Measurements from ENCODE around the gene CSH2.
"Not testable (repeated sequence)": the region's sequence is repeated elsewhere in the genome, so short reads cannot be mapped to it uniquely, and the experiment has no call there.

The CSH2 gene

DNA sequence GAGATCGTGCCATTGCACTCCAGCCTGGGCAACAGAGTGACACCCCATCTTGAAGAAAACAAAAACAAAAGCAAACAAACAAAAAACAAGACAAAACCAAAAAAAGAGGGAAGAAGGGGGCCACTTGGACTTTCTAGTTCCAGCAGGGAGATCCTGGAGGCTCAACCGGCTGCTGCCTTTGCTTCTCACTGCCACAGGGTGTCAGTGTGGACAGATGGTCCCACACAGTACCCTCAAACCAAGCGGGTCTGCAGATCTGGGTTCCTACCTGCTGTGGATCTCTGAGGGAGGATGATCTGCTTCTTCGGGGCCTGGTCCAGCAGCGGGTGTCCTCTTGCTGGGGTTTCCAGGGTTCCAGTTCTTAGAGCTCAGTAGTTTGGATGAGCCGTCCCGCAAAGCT lies 6.9 kb downstream of the CSH2 start:
- TF ChIP-seq CTCF (IDR thresholded peaks at IDR 0.05; ENCODE audit: borderline replicate concordance, extremely low read depth, low read length, poor library complexity, severe bottlenecking), result peak; percentile 36
- H3K4me1 ChIP-seq (ENCODE audit: insufficient read depth, low read length); DNase-seq; H3K36me3 ChIP-seq (ENCODE audit: insufficient read depth, low read length); H3K4me2 ChIP-seq (ENCODE audit: insufficient read depth, low read length); H3K9me3 ChIP-seq (ENCODE audit: insufficient read depth, low read length, severe bottlenecking); H2AFZ ChIP-seq (ENCODE audit: low read depth, low read length); H3K27me3 ChIP-seq (ENCODE audit: insufficient read depth, low read length, poor library complexity); H4K20me1 ChIP-seq (ENCODE audit: insufficient read depth, low read length); H3K79me2 ChIP-seq (ENCODE audit: insufficient read depth, low read length); H3K9ac ChIP-seq (ENCODE audit: low read depth, low read length); H3K4me3 ChIP-seq (ENCODE audit: low read depth in 1 of 2, low read length in 2 of 2); H3K27ac ChIP-seq (ENCODE audit: low read length): not testable (repeated sequence)
- peak; percentile 64; the same call in 2 of the 3 replicates for ATAC-seq (ENCODE audit: insufficient read depth, low read depth)

DNA sequence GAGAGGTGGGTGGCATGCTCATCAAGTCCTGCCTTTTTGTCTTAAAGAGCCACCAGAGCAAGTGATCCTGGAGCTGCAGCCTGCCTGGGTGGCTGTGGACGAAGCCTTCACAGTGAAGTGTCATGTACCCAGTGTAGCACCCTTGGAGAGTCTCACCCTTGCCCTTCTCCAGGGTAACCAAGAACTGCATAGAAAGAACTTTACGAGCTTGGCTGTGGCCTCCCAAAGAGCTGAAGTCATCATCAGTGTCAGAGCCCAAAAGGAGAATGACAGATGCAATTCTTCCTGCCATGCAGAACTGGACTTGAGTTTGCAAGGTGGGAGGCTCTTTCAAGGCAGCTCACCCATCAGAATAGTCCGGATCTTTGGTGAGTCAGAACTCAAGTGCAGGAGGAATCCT lies 14.2 kb downstream of the CSH2 start:
- TF ChIP-seq CTCF (IDR thresholded peaks at IDR 0.05; ENCODE audit: borderline replicate concordance, extremely low read depth, low read length, poor library complexity, severe bottlenecking), result no peak
- TF ChIP-seq EZH2 (IDR thresholded peaks at IDR 0.05; ENCODE audit: borderline replicate concordance, low read depth, low read length, severe bottlenecking), result no peak
- no peak for DNase-seq
- H3K9ac ChIP-seq (ENCODE audit: low read depth, low read length), result no peak overlapping the region

GRCh38 chr17:63856425-63856824 lies 17.1 kb downstream of the CSH2 start:
- ATAC-seq (ENCODE audit: insufficient read depth, low read depth); H3K27ac ChIP-seq (ENCODE audit: low read length); H3K36me3 ChIP-seq (ENCODE audit: insufficient read depth, low read length); H2AFZ ChIP-seq (ENCODE audit: low read depth, low read length); H3K4me3 ChIP-seq (ENCODE audit: low read depth in 1 of 2, low read length in 2 of 2); H3K79me2 ChIP-seq (ENCODE audit: insufficient read depth, low read length); H3K9me3 ChIP-seq (ENCODE audit: insufficient read depth, low read length, severe bottlenecking); DNase-seq; H3K9ac ChIP-seq (ENCODE audit: low read depth, low read length); H3K4me1 ChIP-seq (ENCODE audit: insufficient read depth, low read length); H4K20me1 ChIP-seq (ENCODE audit: insufficient read depth, low read length); H3K4me2 ChIP-seq (ENCODE audit: insufficient read depth, low read length): not testable (repeated sequence)
- peaks cover 13% of the 10 kb centered on the region for H3K27me3 ChIP-seq (ENCODE audit: insufficient read depth, low read length, poor library complexity)

More for the DNA sequence above, 14.2 kb downstream of the CSH2 start:
- Histone ChIP-seq H3K4me3 (ENCODE audit: low read depth in 1 of 2, low read length in 2 of 2) (no peak overlapping the region), H3K27me3 (ENCODE audit: insufficient read depth, low read length, poor library complexity) (peaks cover 13% of the 10 kb centered on the region), H3K27ac (ENCODE audit: low read length) (no peak overlapping the region), H3K36me3 (ENCODE audit: insufficient read depth, low read length) (no peaks in the 10 kb centered on the region), H2AFZ (ENCODE audit: low read depth, low read length) (no peak overlapping the region), H3K4me2 (ENCODE audit: insufficient read depth, low read length) (no peak overlapping the region), H3K9me3 (ENCODE audit: insufficient read depth, low read length, severe bottlenecking) (no peaks in the 10 kb centered on the region), H4K20me1 (ENCODE audit: insufficient read depth, low read length) (no peaks in the 10 kb centered on the region), H3K4me1 (ENCODE audit: insufficient read depth, low read length) (no peaks in the 10 kb centered on the region), H3K79me2 (ENCODE audit: insufficient read depth, low read length) (no peaks in the 10 kb centered on the region)
- ATAC-seq (ENCODE audit: insufficient read depth, low read depth), result no peak

- H3K9me3 ChIP-seq (ENCODE audit: insufficient read depth, low read length, severe bottlenecking), result no peaks in the 10 kb centered on the region
- no peaks in the 10 kb centered on the region for H3K36me3 ChIP-seq (ENCODE audit: insufficient read depth, low read length)
- no peak overlapping the region for H3K27ac ChIP-seq (ENCODE audit: low read length)
- H3K4me3 ChIP-seq (ENCODE audit: low read depth in 1 of 2, low read length in 2 of 2), result no peak overlapping the region
- no peak overlapping the region for H2AFZ ChIP-seq (ENCODE audit: low read depth, low read length)
- H3K4me2 ChIP-seq (ENCODE audit: insufficient read depth, low read length), result no peak overlapping the region
- no peaks in the 10 kb centered on the region for H3K79me2 ChIP-seq (ENCODE audit: insufficient read depth, low read length)
- ATAC-seq (ENCODE audit: insufficient read depth, low read depth) (no peak), DNase-seq (no peak)
- no peak for TF ChIP-seq CTCF (IDR thresholded peaks at IDR 0.05; ENCODE audit: borderline replicate concordance, extremely low read depth, low read length, poor library complexity, severe bottlenecking)
- TF ChIP-seq EZH2 (IDR thresholded peaks at IDR 0.05; ENCODE audit: borderline replicate concordance, low read depth, low read length, severe bottlenecking), result no peak
- H4K20me1 ChIP-seq (ENCODE audit: insufficient read depth, low read length), result no peaks in the 10 kb centered on the region
- peaks cover 5% of the 10 kb centered on the region for H3K27me3 ChIP-seq (ENCODE audit: insufficient read depth, low read length, poor library complexity)
- no peak overlapping the region for H3K9ac ChIP-seq (ENCODE audit: low read depth, low read length)
- no peaks in the 10 kb centered on the region for H3K4me1 ChIP-seq (ENCODE audit: insufficient read depth, low read length)
Observed at GRCh38 chr17:63855185-63855584, 18.3 kb downstream of the CSH2 start.

Measured in DND-41 (cell line).